ENCODE results near the gene FLOT2. TPM values are rescaled to one million over a fixed set of nuclear protein-coding genes. Genes with fewer than 3 reads are reported as not detected.

FLOT2 gene
- total and polyA plus RNA-seq, 11 donors = 52.7 to 139 (median 89.1) TPM

DNA sequence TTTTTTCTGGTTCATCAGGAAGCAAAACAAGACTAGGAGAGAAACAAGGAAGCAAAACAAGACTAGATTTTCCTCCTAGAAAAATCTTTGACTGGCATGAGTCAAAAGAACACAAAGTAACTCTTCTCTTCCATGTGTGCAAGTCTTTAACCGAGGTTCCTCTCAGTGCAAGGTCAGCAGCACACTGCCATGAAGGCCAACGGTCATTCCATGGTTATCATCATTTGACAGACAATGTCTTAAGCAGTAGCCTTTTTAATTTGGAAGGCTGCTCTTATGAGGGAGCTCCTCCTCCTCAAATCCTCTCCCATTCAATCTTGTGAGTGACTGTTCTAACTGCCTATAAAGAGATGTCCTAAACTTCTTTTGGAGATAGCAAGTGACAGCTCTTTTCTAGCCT lies 20.8 kb upstream of the FLOT2 start:
- ATAC-seq (no peak), DNase-seq (no peak)
- intact Hi-C loops (cut with DNase I) = loop anchor here in 7 of 10 donors (5.0 to 10.0 kb wide), 4 partner anchors 153 to 193 kb away; partner anchors contain the start of genes NEK8 (in 5 of the 7) and TLCD1 (in 5 of the 7)
- TF ChIP-seq POLR2A (IDR thresholded peaks at IDR 0.05) (no peak), CTCF (IDR thresholded peaks at IDR 0.05) (no peak)
- Histone ChIP-seq H3K4me1 (peaks cover 0 to 10% (median 3%) of the 10 kb centered on the region in 12 donors), H3K4me3 (no peak overlapping the region), H3K36me3 (peaks cover 0 to 100% (median 100%) of the 10 kb centered on the region in 9 donors), H3K9me3 (no peaks in the 10 kb centered on the region), H3K27ac (peak overlapping the region in 1 of 12 donors; percentile 53), H3K27me3 (no peaks in the 10 kb centered on the region)
- WGBS, 4 donors = 42 to 73% (median 63%) methylated on average over 2 of the region's 2 CpGs

GRCh38 chr17:28917465-28917864 lies 19.9 kb upstream of the FLOT2 start:
- no peaks in the 10 kb centered on the region for H3K27me3 ChIP-seq
- H3K27ac ChIP-seq = peak overlapping the region in 1 of 12 donors; percentile 53
- intact Hi-C loops (cut with DNase I) = loop anchor here in 7 of 10 donors (5.0 to 10.0 kb wide), 4 partner anchors 153 to 193 kb away; partner anchors contain the start of genes NEK8 (in 5 of the 7) and TLCD1 (in 5 of the 7)
- H3K4me1 ChIP-seq = peaks cover 0 to 10% (median 3%) of the 10 kb centered on the region in 12 donors
- ATAC-seq (peak in 3 of 4 donors; percentile 23 to 38 (median 37)), DNase-seq (no peak)
- H3K9me3 ChIP-seq = no peaks in the 10 kb centered on the region
- WGBS, 4 donors = 28 to 68% (median 41%) methylated on average over 5 of the region's 5 CpGs
- H3K36me3 ChIP-seq = peaks cover 0 to 100% (median 100%) of the 10 kb centered on the region in 9 donors
- H3K4me3 ChIP-seq = no peak overlapping the region
- no peak for TF ChIP-seq CTCF (IDR thresholded peaks at IDR 0.05)
- no peak for TF ChIP-seq POLR2A (IDR thresholded peaks at IDR 0.05)

DNA sequence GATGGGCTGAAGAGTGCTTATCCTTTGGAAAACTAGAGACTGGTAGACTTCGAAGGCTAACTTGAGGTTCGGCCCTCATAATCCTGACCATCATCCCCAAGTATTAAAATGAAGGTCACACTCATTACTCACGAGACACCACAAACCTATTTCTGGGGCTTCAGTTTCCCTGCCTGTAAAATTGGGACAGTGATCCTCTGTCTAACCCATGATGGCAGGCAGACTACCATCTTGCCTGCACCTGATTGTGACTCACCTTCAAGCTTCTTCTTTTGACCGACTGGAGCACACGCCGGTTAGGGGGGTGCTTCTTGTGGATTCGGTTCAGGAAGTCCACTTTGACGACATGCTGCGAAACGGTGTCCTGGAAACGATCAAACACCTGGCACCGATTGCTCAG lies 19.5 kb upstream of the FLOT2 start:
- H3K9me3 ChIP-seq = no peaks in the 10 kb centered on the region
- WGBS, 4 donors = 63 to 82% (median 73%) methylated on average over 11 to 12 of the region's 12 CpGs
- ATAC-seq (no peak), DNase-seq (no peak)
- peaks cover 0 to 10% (median 3%) of the 10 kb centered on the region in 12 donors for H3K4me1 ChIP-seq
- peak overlapping the region in 1 of 12 donors; percentile 53 for H3K27ac ChIP-seq
- intact Hi-C loops (cut with DNase I) = loop anchor here in 7 of 10 donors (5.0 to 10.0 kb wide), 4 partner anchors 152 to 192 kb away; partner anchors contain the start of genes NEK8 (in 5 of the 7) and TLCD1 (in 5 of the 7)
- TF ChIP-seq CTCF (IDR thresholded peaks at IDR 0.05) (no peak), POLR2A (IDR thresholded peaks at IDR 0.05) (no peak)
- peaks cover 0 to 100% (median 100%) of the 10 kb centered on the region in 9 donors for H3K36me3 ChIP-seq
- H3K27me3 ChIP-seq = no peaks in the 10 kb centered on the region
- H3K4me3 ChIP-seq = no peak overlapping the region

GRCh38 chr17:28916302-28916934 lies 18.9 kb upstream of the FLOT2 start:
- intact Hi-C loops (cut with DNase I) = loop anchor here in 7 of 10 donors (1.0 to 10.0 kb wide), 5 partner anchors 152 to 192 kb away; partner anchors contain the start of genes NEK8 (in 5 of the 7) and TLCD1 (in 5 of the 7)
- Histone ChIP-seq H3K9me3 (no peaks in the 10 kb centered on the region), H3K27ac (no peak overlapping the region), H3K27me3 (no peaks in the 10 kb centered on the region), H3K36me3 (peaks cover 0 to 100% (median 100%) of the 10 kb centered on the region in 9 donors), H3K4me3 (no peak overlapping the region), H3K4me1 (peaks cover 0 to 10% (median 3%) of the 10 kb centered on the region in 12 donors)
- 46 to 51% (median 49%) methylated on average over 6 of the region's 6 CpGs for WGBS, 4 donors
- peak; percentile 56 to 76 (median 62) for TF ChIP-seq CTCF (IDR thresholded peaks at IDR 0.05)
- TF ChIP-seq POLR2A (IDR thresholded peaks at IDR 0.05) = no peak
- peak; percentile 58 to 75 (median 66) for ATAC-seq
- peak in 1 of 5 donors; percentile 44 for DNase-seq
